B cell (primary cell): Measurements from ENCODE around the gene SYNPR. TPM values are rescaled to one million over a fixed set of nuclear protein-coding genes. Genes with fewer than 3 reads are reported as not detected.

ENCODE experiments used
- ATAC-seq: fragments of 200-7000 bp; cut with Tn5 transposase; one replicate; pipeline ENCODE4 v1.10.0; 2021; ENCODE audit warnings: low read depth, mild to moderate bottlenecking, moderate number of reproducible peaks, moderate library complexity
- CTCF ChIA-PET: fragments of 350-600 bp; sonication (Branson Sonifier 250); formaldehyde crosslinking; loops from one replicate; lab custom pipeline; 2021; ENCODE audit warnings: antibody characterized with exemption, inconsistent platforms; lab: Charles Lee
- POLR2A ChIA-PET: fragments of 350-600 bp; sonication (Branson Sonifier 250); formaldehyde crosslinking; loops from one replicate; lab custom pipeline; 2021; ENCODE audit warnings: antibody characterized with exemption; lab: Charles Lee
- DNase-seq: peaks from one replicate; pipeline ENCODE4 v3.0.0; 2013
- H2AFZ ChIP-seq: 2 replicates; pipeline ENCODE4 v1.6.1; 2012; ENCODE audit warnings: mild to moderate bottlenecking, low read depth, low read length; ENCODE audit not compliant: insufficient read depth, poor library complexity, severe bottlenecking
- H3K27ac ChIP-seq, 2 donors: 1 replicate in 1 of 2; 2 replicates in 1 of 2; pipeline ENCODE4 v1.5.1; 2012 to 2013; ENCODE audit warnings: low read length in 2 of 2, mild to moderate bottlenecking in 2 of 2, moderate library complexity in 1 of 2
- H3K27me3 ChIP-seq, 4 experiments: fragments of 200-600 bp in 1 of 4; sonication (generic) in 1 of 4; replicated peaks in 1 of 4; 1 replicate in 2 of 4; 2 replicates in 2 of 4; pipeline versions ENCODE4 v1.6.1 to v1.7.0; 2013 to 2016; ENCODE audit warnings: low read length in 3 of 4, mild to moderate bottlenecking in 2 of 4, mixed read lengths in 1 of 4, moderate library complexity in 1 of 4; ENCODE audit not compliant: insufficient read depth in 4 of 4, control insufficient read depth in 3 of 4; ENCODE audit errors: control extremely low read depth in 1 of 4
- H3K36me3 ChIP-seq, 2 experiments: replicated peaks in 1 of 2; 1 replicate in 1 of 2; 2 replicates in 1 of 2; pipeline versions ENCODE4 v1.6.1 to v1.7.1; 2013; ENCODE audit warnings: low read length in 1 of 2; ENCODE audit not compliant: insufficient read depth in 2 of 2, control insufficient read depth in 1 of 2; ENCODE audit errors: control extremely low read depth in 1 of 2, extremely low read depth in 1 of 2
- H3K4me1 ChIP-seq, 2 donors: fragments of 200-600 bp in 1 of 2; sonication (generic) in 1 of 2; 1 replicate in 1 of 2; 2 replicates in 1 of 2; pipeline versions ENCODE4 v1.5.1 to v1.6.1; 2013 to 2017; ENCODE audit warnings: low read length in 2 of 2; ENCODE audit not compliant: control insufficient read depth in 2 of 2, insufficient read depth in 2 of 2
- H3K4me2 ChIP-seq: replicated peaks from 2 replicates; pipeline ENCODE3; 2012; ENCODE audit warnings: mild to moderate bottlenecking, low read depth, low read length; ENCODE audit not compliant: poor library complexity, severe bottlenecking
- H3K4me3 ChIP-seq, 5 experiments: fragments of 200-600 bp in 1 of 5; sonication (generic) in 1 of 5; 1 replicate in 3 of 5; 2 replicates in 2 of 5; pipeline versions ENCODE4 v1.5.1 to v1.7.0; 2011 to 2016; ENCODE audit warnings: low read length in 4 of 5, mild to moderate bottlenecking in 4 of 5, low read depth in 2 of 5, control low read depth in 1 of 5, moderate library complexity in 1 of 5; ENCODE audit not compliant: insufficient read depth in 1 of 5; ENCODE audit errors: control extremely low read depth in 1 of 5, extremely low read depth in 1 of 5
- H3K79me2 ChIP-seq: fragments of 200-600 bp; sonication (generic); one replicate; pipeline ENCODE4 v1.6.0; 2016; ENCODE audit warnings: low read length; ENCODE audit not compliant: control insufficient read depth, insufficient read depth
- H3K9ac ChIP-seq: fragments of 200-600 bp; sonication (generic); 2 replicates; pipeline ENCODE4 v1.6.1; 2017; ENCODE audit warnings: mild to moderate bottlenecking, low read length, moderate library complexity
- H3K9me3 ChIP-seq, 3 donors: one replicate each; pipeline versions ENCODE4 v1.6.1 to v1.7.1; 2013; ENCODE audit warnings: low read length in 2 of 3; ENCODE audit not compliant: control insufficient read depth in 2 of 3, insufficient read depth in 1 of 3; ENCODE audit errors: control extremely low read depth in 1 of 3
- H4K20me1 ChIP-seq: 2 replicates; pipeline ENCODE4 v1.6.0; 2012; ENCODE audit warnings: mild to moderate bottlenecking, low read length; ENCODE audit not compliant: insufficient read depth, control insufficient read depth, poor library complexity, severe bottlenecking
- H3K27ac Mint-ChIP-seq: one replicate; pipeline ENCODE4 v1.8.0; 2021; ENCODE audit warnings: mixed read lengths
- H3K27me3 Mint-ChIP-seq: one replicate; pipeline ENCODE4 v1.8.0; 2021; ENCODE audit warnings: mixed read lengths
- H3K4me1 Mint-ChIP-seq: one replicate; pipeline ENCODE4 v1.8.0; 2021; ENCODE audit warnings: mixed read lengths
- H3K4me3 Mint-ChIP-seq: one replicate; pipeline ENCODE4 v1.8.0; 2021; ENCODE audit warnings: mixed read lengths
- H3K9me3 Mint-ChIP-seq: one replicate; pipeline ENCODE4 v1.8.0; 2022; ENCODE audit warnings: mixed read lengths; ENCODE audit not compliant: insufficient read depth
- CTCF ChIP-seq: fragments of 200-600 bp; IDR thresholded peaks from one replicate; pipeline ENCODE4 v1.8.0; 2022; ENCODE audit warnings: antibody characterized with exemption, mild to moderate bottlenecking
- EZH2 ChIP-seq: IDR thresholded peaks from 2 replicates; pipeline ENCODE4 v1.6.1; 2012; ENCODE audit warnings: borderline replicate concordance, low read depth, mild to moderate bottlenecking, moderate library complexity, low read length; ENCODE audit not compliant: insufficient read depth, poor library complexity, severe bottlenecking
- WGBS: methylation state at CpG from one replicate; pipeline ENCODE4 v1.1.5; 2013; ENCODE audit warnings: missing lambda C conversion rate; ENCODE audit not compliant: insufficient coverage; 5-methylcytosine and 5-hydroxymethylcytosine counted together
- intact Hi-C: fragments of 100-400 bp; cut with micrococcal nuclease; formaldehyde crosslinking; loops from one replicate; pipeline ENCODE4 v1.10.0; 2022
- polyA plus RNA-seq: library from polyadenylated mRNA; depleted of rRNA; stranded (reverse); fragments of >200 nt; gene quantifications from 2 replicates; pipeline ENCODE4 v1.2.3, GENCODE V29; 2012
- total RNA-seq, 2 donors: library from RNA; stranded (reverse); fragments of 120-200 nt in 1 of 2; gene quantifications; 1 replicate in 1 of 2; 2 replicates in 1 of 2; pipeline versions ENCODE4 v1.2.3 to v1.2.4, GENCODE V29; 2013 to 2022

The SYNPR gene
- total and polyA plus RNA-seq, 2 donors (not counting 1 experiment from before 2014, with no cell fraction given) = not detected

GRCh38 chr3:63656786-63657185 is 378.7 kb downstream of the SYNPR start:
- no peaks in the 10 kb centered on the region for H4K20me1 ChIP-seq
- H3K4me1 Mint-ChIP-seq = no peaks in the 10 kb centered on the region
- no peak overlapping the region for H3K4me3 ChIP-seq
- H3K9me3 ChIP-seq = no peaks in the 10 kb centered on the region
- H3K9me3 Mint-ChIP-seq = no peaks in the 10 kb centered on the region
- H3K79me2 ChIP-seq = no peaks in the 10 kb centered on the region
- H2AFZ ChIP-seq = no peak overlapping the region
- H3K27ac ChIP-seq = no peak overlapping the region
- no peaks in the 10 kb centered on the region for H3K4me1 ChIP-seq
- intact Hi-C loops = no loop called here
- H3K27me3 Mint-ChIP-seq = no peaks in the 10 kb centered on the region
- POLR2A ChIA-PET = no interaction called here
- no peak for DNase-seq
- no peak overlapping the region for H3K4me3 Mint-ChIP-seq
- 91% methylated on average over 4 of the region's 6 CpGs for WGBS
- no peak for TF ChIP-seq EZH2
- TF ChIP-seq CTCF = no peak
- H3K4me2 ChIP-seq = no peak overlapping the region
- no peak overlapping the region for H3K9ac ChIP-seq
- no peaks in the 10 kb centered on the region for H3K27me3 ChIP-seq
- no peak overlapping the region for H3K27ac Mint-ChIP-seq
- H3K36me3 ChIP-seq = no peaks in the 10 kb centered on the region
- no peak for ATAC-seq
- CTCF ChIA-PET = no interaction called here

DNA sequence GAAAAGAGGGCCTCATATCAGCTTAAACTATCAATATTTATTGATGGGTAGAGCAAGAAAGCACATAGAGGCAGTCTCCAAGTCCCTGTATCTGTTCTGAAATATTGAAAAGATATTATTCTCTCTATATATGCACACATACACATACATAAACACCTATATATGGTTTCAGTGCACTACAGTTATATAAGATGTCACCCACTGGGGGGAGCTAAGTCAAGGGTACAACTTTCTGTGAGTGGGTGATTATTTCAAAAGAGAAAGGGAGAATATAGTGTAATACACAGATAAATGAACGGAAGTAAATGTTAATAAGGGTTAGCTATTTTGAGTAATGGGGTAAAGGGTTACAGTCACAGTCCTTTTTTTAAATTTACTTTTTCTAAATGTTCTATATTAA is 383.1 kb downstream of the SYNPR start:
- Histone ChIP-seq H3K9me3 (no peaks in the 10 kb centered on the region), H3K79me2 (no peaks in the 10 kb centered on the region), H3K9ac (no peak overlapping the region), H4K20me1 (no peaks in the 10 kb centered on the region), H3K36me3 (no peaks in the 10 kb centered on the region), H2AFZ (no peak overlapping the region), H3K27me3 (no peaks in the 10 kb centered on the region), H3K4me3 (no peak overlapping the region), H3K27ac (no peak overlapping the region), H3K4me2 (no peak overlapping the region), H3K4me1 (no peaks in the 10 kb centered on the region)
- WGBS = no CpG with 5 or more reads among the region's 1 CpG
- ATAC-seq = no peak
- Mint-ChIP-seq H3K4me1 (no peaks in the 10 kb centered on the region), H3K27me3 (no peaks in the 10 kb centered on the region), H3K27ac (no peak overlapping the region), H3K4me3 (no peak overlapping the region), H3K9me3 (no peaks in the 10 kb centered on the region)
- no peak for DNase-seq
- no peak for TF ChIP-seq CTCF
- TF ChIP-seq EZH2 = no peak
- CTCF ChIA-PET = no interaction called here
- intact Hi-C loops = no loop called here
- POLR2A ChIA-PET = no interaction called here
